GM23338 (cell line): ENCODE results near the gene MGAT2. TPM values are rescaled to one million over a fixed set of nuclear protein-coding genes. Genes with fewer than 3 reads are reported as not detected.

Experiments used
- ATAC-seq: fragments of 200-7000 bp; cut with Tn5 transposase; 3 replicates; pipeline ENCODE4 v1.9.1; 2020
- DNase-seq: peaks from one replicate; pipeline ENCODE4 v3.0.0-alpha.2; 2015; ENCODE audit warnings: low spot score
- H2AFZ ChIP-seq: fragments of 200-600 bp; sonication (generic); 2 replicates; pipeline ENCODE4 v1.8.0; 2016; ENCODE audit warnings: antibody characterized with exemption, mild to moderate bottlenecking, moderate library complexity
- H3F3A ChIP-seq: fragments of 200-600 bp; sonication (generic); replicated peaks from 2 replicates; pipeline ENCODE4 v1.8.0; 2017; ENCODE audit warnings: antibody characterized with exemption, mixed run types, low read depth
- H3K27ac ChIP-seq: fragments of 200-600 bp; sonication (generic); 2 replicates; pipeline ENCODE4 v1.6.1; 2016; ENCODE audit warnings: low read depth
- H3K27me3 ChIP-seq: fragments of 200-600 bp; sonication (generic); 2 replicates; pipeline ENCODE4 v1.8.0; 2016; ENCODE audit warnings: mild to moderate bottlenecking, mixed run types, moderate library complexity; ENCODE audit not compliant: insufficient read depth
- H3K36me3 ChIP-seq: fragments of 200-600 bp; sonication (generic); 2 replicates; pipeline ENCODE4 v1.8.0; 2016; ENCODE audit warnings: mild to moderate bottlenecking; ENCODE audit not compliant: insufficient read depth
- H3K4me1 ChIP-seq: fragments of 200-600 bp; sonication (generic); 2 replicates; pipeline ENCODE4 v1.8.0; 2016; ENCODE audit warnings: mild to moderate bottlenecking, moderate library complexity; ENCODE audit not compliant: insufficient read depth
- H3K4me2 ChIP-seq: fragments of 200-600 bp; sonication (generic); 2 replicates; pipeline ENCODE4 v1.7.1; 2017; ENCODE audit warnings: mixed run types
- H3K4me3 ChIP-seq: fragments of 200-600 bp; sonication (generic); 2 replicates; pipeline ENCODE4 v1.6.1; 2016; ENCODE audit warnings: mixed run types
- H3K79me2 ChIP-seq: fragments of 200-600 bp; sonication (generic); replicated peaks from 2 replicates; pipeline ENCODE4 v1.8.0; 2017; ENCODE audit warnings: mild to moderate bottlenecking; ENCODE audit not compliant: insufficient read depth
- H3K9me2 ChIP-seq: fragments of 200-600 bp; sonication (generic); 2 replicates; pipeline ENCODE4 v1.8.0; 2017; ENCODE audit not compliant: insufficient read depth
- H4K20me1 ChIP-seq: fragments of 200-600 bp; sonication (generic); replicated peaks from 2 replicates; pipeline ENCODE4 v1.8.0; 2017; ENCODE audit warnings: mild to moderate bottlenecking; ENCODE audit not compliant: insufficient read depth
- H3K27ac Mint-ChIP-seq: 2 replicates; pipeline ENCODE4 v1.8.0; 2020; ENCODE audit warnings: inconsistent platforms, mild to moderate bottlenecking, moderate library complexity, mixed read lengths
- H3K27me3 Mint-ChIP-seq: 3 replicates; pipeline ENCODE4 v1.8.0; 2022; ENCODE audit warnings: low read depth, mild to moderate bottlenecking, moderate library complexity, mixed read lengths, inconsistent platforms; ENCODE audit not compliant: insufficient read depth, poor library complexity
- H3K36me3 Mint-ChIP-seq: 3 replicates; pipeline ENCODE4 v1.8.0; 2021; ENCODE audit warnings: low read depth, mild to moderate bottlenecking, inconsistent platforms, moderate library complexity, mixed read lengths
- H3K4me1 Mint-ChIP-seq: 3 replicates; pipeline ENCODE4 v1.8.0; 2020; ENCODE audit warnings: mild to moderate bottlenecking, inconsistent platforms, mixed read lengths
- H3K4me3 Mint-ChIP-seq: 3 replicates; pipeline ENCODE4 v1.8.0; 2021; ENCODE audit warnings: moderate library complexity, mild to moderate bottlenecking, inconsistent platforms, mixed read lengths
- H3K9me3 Mint-ChIP-seq: 3 replicates; pipeline ENCODE4 v1.8.0; 2020; ENCODE audit warnings: moderate library complexity, mild to moderate bottlenecking, inconsistent platforms, mixed read lengths
- CREB1 ChIP-seq: fragments of 250-450 bp; sonication (Bioruptor Pico); IDR thresholded peaks from 2 replicates; pipeline ENCODE4 v1.5.0; 2020; ENCODE audit warnings: low read depth, mild to moderate bottlenecking, moderate library complexity
- EZH2 ChIP-seq: fragments of 200-600 bp; sonication (generic); IDR thresholded peaks from one replicate; pipeline ENCODE4 v1.8.0; 2017; ENCODE audit warnings: antibody characterized with exemption, mild to moderate bottlenecking, low read depth; ENCODE audit not compliant: unreplicated experiment
- EZH2phosphoT487 ChIP-seq: fragments of 200-600 bp; sonication (generic); IDR thresholded peaks from one replicate; pipeline ENCODE4 v1.8.1; 2018; ENCODE audit warnings: antibody characterized with exemption; ENCODE audit not compliant: unreplicated experiment
- JUNB ChIP-seq: IDR thresholded peaks from one replicate; pipeline ENCODE4 v1.6.1; 2016; ENCODE audit warnings: antibody characterized with exemption; ENCODE audit not compliant: unreplicated experiment
- NANOG ChIP-seq: IDR thresholded peaks from 2 replicates; pipeline ENCODE4 v1.6.1; 2016; ENCODE audit warnings: antibody characterized with exemption, borderline replicate concordance
- POLR2AphosphoS5 ChIP-seq: IDR thresholded peaks from 2 replicates; pipeline ENCODE4 v1.6.1; 2016; ENCODE audit warnings: antibody characterized with exemption, low read depth
- STAT1 ChIP-seq: IDR thresholded peaks from one replicate; pipeline ENCODE4 v1.6.1; 2016; ENCODE audit warnings: antibody characterized with exemption; ENCODE audit not compliant: unreplicated experiment
- ZNF114 ChIP-seq: fragments of 250-450 bp; sonication (Bioruptor Pico); IDR thresholded peaks from 2 replicates; pipeline ENCODE4 v1.5.0; 2020; ENCODE audit warnings: mild to moderate bottlenecking, moderate library complexity
- ZNF331 ChIP-seq: fragments of 250-450 bp; sonication (Bioruptor Pico); IDR thresholded peaks from 2 replicates; pipeline ENCODE4 v1.5.0; 2020; ENCODE audit warnings: low read depth, mild to moderate bottlenecking, moderate library complexity
- polyA plus RNA-seq: library from polyadenylated mRNA; unstranded; fragments of >200 nt; fragmentation: Nextera tagmentation; extraction: Ambion mirVana; gene quantifications from 2 replicates; pipeline ENCODE4 v1.2.1, GENCODE V29; 2016
- total RNA-seq: library from RNA; depleted of rRNA; stranded (reverse); fragments of >200 nt; shearing (Covaris generic); gene quantifications from 2 replicates; pipeline ENCODE4 v1.2.3, GENCODE V29; 2014
- TF ChIP-seq, protein P1 (sequence below), 2 experiments: fragments of 200-600 bp in 1 of 2; sonication (generic) in 1 of 2; conservative IDR thresholded peaks; 2 replicates each; pipeline versions ENCODE4 v1.5.1 to v1.6.1; 2016 to 2017; ENCODE audit warnings: antibody characterized with exemption in 2 of 2, low read depth in 2 of 2, mild to moderate bottlenecking in 2 of 2, moderate library complexity in 1 of 2
- TF ChIP-seq, protein P2 (sequence below): IDR thresholded peaks from 2 replicates; pipeline ENCODE4 v1.6.1; 2016; ENCODE audit warnings: antibody characterized with exemption
- TF ChIP-seq, protein P3 (sequence below): fragments of 250-450 bp; sonication (Bioruptor Pico); IDR thresholded peaks from 2 replicates; pipeline ENCODE4 v1.5.0; 2020; ENCODE audit warnings: mild to moderate bottlenecking, moderate library complexity
- TF ChIP-seq, protein P4 (sequence below): IDR thresholded peaks from one replicate; pipeline ENCODE4 v1.6.1; 2018; ENCODE audit warnings: antibody characterized with exemption; ENCODE audit not compliant: unreplicated experiment

MGAT2 gene
- total and polyA plus RNA-seq, 2 experiments from 2014 or later: 10.1 to 31.6 TPM

DNA sequence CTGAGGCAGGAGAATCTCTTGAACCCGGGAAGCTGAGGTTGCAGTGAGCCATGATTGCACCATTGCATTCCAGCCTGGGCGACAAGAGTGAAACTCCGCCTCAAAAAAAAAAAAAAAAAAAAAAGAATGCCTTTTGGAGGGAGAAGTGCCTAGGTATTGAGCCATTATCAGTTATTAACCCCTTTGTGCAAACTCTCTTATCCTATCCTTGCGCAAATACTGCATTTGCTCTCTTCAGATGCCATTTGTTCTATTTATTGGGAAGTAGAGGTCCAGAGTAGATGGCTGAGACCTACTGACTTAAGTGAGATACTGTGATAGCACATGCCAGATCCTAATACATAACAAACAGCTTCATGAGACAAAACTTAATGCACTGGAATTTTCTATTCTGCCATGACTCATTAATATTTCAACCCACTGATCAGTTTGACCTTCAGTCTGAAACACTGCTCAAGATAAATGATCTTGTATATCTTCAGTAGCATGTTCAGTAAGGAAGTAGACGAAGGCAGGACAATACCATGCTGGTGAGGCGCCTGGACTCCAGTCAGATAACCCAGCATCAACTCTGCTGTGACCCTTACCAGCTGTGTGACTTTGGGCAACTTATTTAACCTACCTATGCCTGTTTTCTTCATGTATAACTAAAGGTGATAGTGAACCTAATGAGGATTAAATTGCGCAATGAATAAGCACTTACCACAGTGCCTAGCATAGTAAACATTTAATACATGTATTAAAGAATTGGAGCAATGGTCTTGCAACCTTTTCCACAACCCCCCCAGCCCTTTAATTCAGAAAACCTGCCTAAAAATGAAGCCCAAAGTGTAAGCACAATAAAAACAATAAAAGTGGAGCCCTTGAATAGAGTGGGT, 20.2 kb downstream of the MGAT2 start:
- no peak for DNase-seq
- no peak overlapping the region for H3K4me3 Mint-ChIP-seq

More for the DNA sequence above, 20.2 kb downstream of the MGAT2 start:
- no peak overlapping the region for H3K27ac ChIP-seq
- no peaks in the 10 kb centered on the region for H3K9me2 ChIP-seq
- peaks cover 16% of the 10 kb centered on the region; the same call in 1 of the 2 replicates for H3K36me3 ChIP-seq
- no peak overlapping the region for H2AFZ ChIP-seq
- no peaks in the 10 kb centered on the region for H3K27me3 ChIP-seq
- H3K4me2 ChIP-seq: no peak overlapping the region
- peaks cover 61% of the 10 kb centered on the region for H3K79me2 ChIP-seq
- Mint-ChIP-seq H3K4me1 (peaks cover 27% of the 10 kb centered on the region), H3K27ac (no peak overlapping the region; the same call in 1 of the 2 replicates), H3K36me3 (peaks cover 58% of the 10 kb centered on the region), H3K27me3 (peaks cover 2% of the 10 kb centered on the region), H3K9me3 (no peaks in the 10 kb centered on the region)
- no peak for ATAC-seq
- H3F3A ChIP-seq: peaks cover 10% of the 10 kb centered on the region; the same call in 1 of the 2 replicates
- H3K4me3 ChIP-seq: no peak overlapping the region
- TF ChIP-seq CREB1 (CRISPR knock-in tag): no peak
- TF ChIP-seq, protein P1, sequence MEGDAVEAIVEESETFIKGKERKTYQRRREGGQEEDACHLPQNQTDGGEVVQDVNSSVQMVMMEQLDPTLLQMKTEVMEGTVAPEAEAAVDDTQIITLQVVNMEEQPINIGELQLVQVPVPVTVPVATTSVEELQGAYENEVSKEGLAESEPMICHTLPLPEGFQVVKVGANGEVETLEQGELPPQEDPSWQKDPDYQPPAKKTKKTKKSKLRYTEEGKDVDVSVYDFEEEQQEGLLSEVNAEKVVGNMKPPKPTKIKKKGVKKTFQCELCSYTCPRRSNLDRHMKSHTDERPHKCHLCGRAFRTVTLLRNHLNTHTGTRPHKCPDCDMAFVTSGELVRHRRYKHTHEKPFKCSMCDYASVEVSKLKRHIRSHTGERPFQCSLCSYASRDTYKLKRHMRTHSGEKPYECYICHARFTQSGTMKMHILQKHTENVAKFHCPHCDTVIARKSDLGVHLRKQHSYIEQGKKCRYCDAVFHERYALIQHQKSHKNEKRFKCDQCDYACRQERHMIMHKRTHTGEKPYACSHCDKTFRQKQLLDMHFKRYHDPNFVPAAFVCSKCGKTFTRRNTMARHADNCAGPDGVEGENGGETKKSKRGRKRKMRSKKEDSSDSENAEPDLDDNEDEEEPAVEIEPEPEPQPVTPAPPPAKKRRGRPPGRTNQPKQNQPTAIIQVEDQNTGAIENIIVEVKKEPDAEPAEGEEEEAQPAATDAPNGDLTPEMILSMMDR (conservative IDR thresholded peaks at IDR 0.05; ENCODE audit: low read depth in 2 of 2): no peak
- TF ChIP-seq STAT1: no peak
- no peak for TF ChIP-seq NANOG
- TF ChIP-seq, protein P2, sequence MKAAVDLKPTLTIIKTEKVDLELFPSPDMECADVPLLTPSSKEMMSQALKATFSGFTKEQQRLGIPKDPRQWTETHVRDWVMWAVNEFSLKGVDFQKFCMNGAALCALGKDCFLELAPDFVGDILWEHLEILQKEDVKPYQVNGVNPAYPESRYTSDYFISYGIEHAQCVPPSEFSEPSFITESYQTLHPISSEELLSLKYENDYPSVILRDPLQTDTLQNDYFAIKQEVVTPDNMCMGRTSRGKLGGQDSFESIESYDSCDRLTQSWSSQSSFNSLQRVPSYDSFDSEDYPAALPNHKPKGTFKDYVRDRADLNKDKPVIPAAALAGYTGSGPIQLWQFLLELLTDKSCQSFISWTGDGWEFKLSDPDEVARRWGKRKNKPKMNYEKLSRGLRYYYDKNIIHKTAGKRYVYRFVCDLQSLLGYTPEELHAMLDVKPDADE: no peak
- TF ChIP-seq POLR2AphosphoS5: no peak
- no peak for TF ChIP-seq ZNF114 (CRISPR knock-in tag)
- TF ChIP-seq EZH2: no peak
- no peak for TF ChIP-seq ZNF331 (CRISPR knock-in tag)
- TF ChIP-seq, protein P3, sequence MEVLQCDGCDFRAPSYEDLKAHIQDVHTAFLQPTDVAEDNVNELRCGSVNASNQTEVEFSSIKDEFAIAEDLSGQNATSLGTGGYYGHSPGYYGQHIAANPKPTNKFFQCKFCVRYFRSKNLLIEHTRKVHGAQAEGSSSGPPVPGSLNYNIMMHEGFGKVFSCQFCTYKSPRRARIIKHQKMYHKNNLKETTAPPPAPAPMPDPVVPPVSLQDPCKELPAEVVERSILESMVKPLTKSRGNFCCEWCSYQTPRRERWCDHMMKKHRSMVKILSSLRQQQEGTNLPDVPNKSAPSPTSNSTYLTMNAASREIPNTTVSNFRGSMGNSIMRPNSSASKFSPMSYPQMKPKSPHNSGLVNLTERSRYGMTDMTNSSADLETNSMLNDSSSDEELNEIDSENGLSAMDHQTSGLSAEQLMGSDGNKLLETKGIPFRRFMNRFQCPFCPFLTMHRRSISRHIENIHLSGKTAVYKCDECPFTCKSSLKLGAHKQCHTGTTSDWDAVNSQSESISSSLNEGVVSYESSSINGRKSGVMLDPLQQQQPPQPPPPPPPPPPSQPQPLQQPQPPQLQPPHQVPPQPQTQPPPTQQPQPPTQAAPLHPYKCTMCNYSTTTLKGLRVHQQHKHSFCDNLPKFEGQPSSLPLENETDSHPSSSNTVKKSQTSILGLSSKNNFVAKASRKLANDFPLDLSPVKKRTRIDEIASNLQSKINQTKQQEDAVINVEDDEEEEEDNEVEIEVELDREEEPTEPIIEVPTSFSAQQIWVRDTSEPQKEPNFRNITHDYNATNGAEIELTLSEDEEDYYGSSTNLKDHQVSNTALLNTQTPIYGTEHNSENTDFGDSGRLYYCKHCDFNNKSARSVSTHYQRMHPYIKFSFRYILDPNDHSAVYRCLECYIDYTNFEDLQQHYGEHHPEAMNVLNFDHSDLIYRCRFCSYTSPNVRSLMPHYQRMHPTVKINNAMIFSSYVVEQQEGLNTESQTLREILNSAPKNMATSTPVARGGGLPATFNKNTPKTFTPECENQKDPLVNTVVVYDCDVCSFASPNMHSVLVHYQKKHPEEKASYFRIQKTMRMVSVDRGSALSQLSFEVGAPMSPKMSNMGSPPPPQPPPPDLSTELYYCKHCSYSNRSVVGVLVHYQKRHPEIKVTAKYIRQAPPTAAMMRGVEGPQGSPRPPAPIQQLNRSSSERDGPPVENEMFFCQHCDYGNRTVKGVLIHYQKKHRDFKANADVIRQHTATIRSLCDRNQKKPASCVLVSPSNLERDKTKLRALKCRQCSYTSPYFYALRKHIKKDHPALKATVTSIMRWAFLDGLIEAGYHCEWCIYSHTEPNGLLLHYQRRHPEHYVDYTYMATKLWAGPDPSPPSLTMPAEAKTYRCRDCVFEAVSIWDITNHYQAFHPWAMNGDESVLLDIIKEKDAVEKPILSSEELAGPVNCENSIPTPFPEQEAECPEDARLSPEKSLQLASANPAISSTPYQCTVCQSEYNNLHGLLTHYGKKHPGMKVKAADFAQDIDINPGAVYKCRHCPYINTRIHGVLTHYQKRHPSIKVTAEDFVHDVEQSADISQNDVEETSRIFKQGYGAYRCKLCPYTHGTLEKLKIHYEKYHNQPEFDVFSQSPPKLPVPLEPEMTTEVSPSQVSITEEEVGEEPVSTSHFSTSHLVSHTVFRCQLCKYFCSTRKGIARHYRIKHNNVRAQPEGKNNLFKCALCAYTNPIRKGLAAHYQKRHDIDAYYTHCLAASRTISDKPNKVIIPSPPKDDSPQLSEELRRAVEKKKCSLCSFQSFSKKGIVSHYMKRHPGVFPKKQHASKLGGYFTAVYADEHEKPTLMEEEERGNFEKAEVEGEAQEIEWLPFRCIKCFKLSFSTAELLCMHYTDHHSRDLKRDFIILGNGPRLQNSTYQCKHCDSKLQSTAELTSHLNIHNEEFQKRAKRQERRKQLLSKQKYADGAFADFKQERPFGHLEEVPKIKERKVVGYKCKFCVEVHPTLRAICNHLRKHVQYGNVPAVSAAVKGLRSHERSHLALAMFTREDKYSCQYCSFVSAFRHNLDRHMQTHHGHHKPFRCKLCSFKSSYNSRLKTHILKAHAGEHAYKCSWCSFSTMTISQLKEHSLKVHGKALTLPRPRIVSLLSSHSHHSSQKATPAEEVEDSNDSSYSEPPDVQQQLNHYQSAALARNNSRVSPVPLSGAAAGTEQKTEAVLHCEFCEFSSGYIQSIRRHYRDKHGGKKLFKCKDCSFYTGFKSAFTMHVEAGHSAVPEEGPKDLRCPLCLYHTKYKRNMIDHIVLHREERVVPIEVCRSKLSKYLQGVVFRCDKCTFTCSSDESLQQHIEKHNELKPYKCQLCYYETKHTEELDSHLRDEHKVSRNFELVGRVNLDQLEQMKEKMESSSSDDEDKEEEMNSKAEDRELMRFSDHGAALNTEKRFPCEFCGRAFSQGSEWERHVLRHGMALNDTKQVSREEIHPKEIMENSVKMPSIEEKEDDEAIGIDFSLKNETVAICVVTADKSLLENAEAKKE (CRISPR knock-in tag): no peak
- TF ChIP-seq, protein P4, sequence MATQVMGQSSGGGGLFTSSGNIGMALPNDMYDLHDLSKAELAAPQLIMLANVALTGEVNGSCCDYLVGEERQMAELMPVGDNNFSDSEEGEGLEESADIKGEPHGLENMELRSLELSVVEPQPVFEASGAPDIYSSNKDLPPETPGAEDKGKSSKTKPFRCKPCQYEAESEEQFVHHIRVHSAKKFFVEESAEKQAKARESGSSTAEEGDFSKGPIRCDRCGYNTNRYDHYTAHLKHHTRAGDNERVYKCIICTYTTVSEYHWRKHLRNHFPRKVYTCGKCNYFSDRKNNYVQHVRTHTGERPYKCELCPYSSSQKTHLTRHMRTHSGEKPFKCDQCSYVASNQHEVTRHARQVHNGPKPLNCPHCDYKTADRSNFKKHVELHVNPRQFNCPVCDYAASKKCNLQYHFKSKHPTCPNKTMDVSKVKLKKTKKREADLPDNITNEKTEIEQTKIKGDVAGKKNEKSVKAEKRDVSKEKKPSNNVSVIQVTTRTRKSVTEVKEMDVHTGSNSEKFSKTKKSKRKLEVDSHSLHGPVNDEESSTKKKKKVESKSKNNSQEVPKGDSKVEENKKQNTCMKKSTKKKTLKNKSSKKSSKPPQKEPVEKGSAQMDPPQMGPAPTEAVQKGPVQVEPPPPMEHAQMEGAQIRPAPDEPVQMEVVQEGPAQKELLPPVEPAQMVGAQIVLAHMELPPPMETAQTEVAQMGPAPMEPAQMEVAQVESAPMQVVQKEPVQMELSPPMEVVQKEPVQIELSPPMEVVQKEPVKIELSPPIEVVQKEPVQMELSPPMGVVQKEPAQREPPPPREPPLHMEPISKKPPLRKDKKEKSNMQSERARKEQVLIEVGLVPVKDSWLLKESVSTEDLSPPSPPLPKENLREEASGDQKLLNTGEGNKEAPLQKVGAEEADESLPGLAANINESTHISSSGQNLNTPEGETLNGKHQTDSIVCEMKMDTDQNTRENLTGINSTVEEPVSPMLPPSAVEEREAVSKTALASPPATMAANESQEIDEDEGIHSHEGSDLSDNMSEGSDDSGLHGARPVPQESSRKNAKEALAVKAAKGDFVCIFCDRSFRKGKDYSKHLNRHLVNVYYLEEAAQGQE: no peak
- TF ChIP-seq JUNB: no peak
- no peak for TF ChIP-seq EZH2phosphoT487
- H3K4me1 ChIP-seq: peaks cover 7% of the 10 kb centered on the region; the same call in 1 of the 2 replicates
- H4K20me1 ChIP-seq: peaks cover 37% of the 10 kb centered on the region
